LNCAP (cell line): ENCODE results near the gene ISYNA1.

Source experiments
- TF ChIP-seq, protein P1 (sequence below): fragments of 450-650 bp; IDR thresholded peaks from 2 replicates; pipeline ENCODE4 v1.5.1; 2017; ENCODE audit warnings: mild to moderate bottlenecking

ISYNA1 gene

GRCh38 chr19:18465964-18466339 lies 28.0 kb upstream of the ISYNA1 start:
- TF ChIP-seq, protein P1, sequence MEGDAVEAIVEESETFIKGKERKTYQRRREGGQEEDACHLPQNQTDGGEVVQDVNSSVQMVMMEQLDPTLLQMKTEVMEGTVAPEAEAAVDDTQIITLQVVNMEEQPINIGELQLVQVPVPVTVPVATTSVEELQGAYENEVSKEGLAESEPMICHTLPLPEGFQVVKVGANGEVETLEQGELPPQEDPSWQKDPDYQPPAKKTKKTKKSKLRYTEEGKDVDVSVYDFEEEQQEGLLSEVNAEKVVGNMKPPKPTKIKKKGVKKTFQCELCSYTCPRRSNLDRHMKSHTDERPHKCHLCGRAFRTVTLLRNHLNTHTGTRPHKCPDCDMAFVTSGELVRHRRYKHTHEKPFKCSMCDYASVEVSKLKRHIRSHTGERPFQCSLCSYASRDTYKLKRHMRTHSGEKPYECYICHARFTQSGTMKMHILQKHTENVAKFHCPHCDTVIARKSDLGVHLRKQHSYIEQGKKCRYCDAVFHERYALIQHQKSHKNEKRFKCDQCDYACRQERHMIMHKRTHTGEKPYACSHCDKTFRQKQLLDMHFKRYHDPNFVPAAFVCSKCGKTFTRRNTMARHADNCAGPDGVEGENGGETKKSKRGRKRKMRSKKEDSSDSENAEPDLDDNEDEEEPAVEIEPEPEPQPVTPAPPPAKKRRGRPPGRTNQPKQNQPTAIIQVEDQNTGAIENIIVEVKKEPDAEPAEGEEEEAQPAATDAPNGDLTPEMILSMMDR, result no peak

- TF ChIP-seq, protein P1, result no peak
Observed at GRCh38 chr19:18465214-18465963, 27.5 kb upstream of the ISYNA1 start.

DNA sequence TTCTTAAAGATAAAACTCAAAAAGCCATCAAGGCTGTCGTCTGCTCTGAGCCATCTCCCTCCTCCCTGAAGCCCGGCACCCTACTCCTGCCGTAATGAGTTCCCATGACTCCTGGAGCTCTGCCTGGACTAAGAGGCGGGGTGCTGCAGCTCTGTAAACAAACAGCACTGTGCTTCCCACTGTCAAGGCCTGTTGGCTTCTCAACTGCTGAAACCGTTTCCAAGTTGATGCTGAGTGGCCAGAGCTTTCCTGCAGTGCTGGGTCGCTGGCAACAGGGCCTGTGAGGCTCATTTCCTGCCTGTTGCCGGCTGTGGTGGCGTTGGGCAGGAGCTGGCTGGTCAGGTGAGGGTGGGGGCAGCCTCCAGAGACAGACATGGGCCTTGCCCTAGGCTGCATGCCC lies 26.7 kb upstream of the ISYNA1 start:
- TF ChIP-seq, protein P1, result no peak

- TF ChIP-seq, protein P1, result no peak
Observed at GRCh38 chr19:18461471-18461870, 23.5 kb upstream of the ISYNA1 start.

- TF ChIP-seq, protein P1, result no peak
Observed at GRCh38 chr19:18460900-18461299, 23.0 kb upstream of the ISYNA1 start.

DNA sequence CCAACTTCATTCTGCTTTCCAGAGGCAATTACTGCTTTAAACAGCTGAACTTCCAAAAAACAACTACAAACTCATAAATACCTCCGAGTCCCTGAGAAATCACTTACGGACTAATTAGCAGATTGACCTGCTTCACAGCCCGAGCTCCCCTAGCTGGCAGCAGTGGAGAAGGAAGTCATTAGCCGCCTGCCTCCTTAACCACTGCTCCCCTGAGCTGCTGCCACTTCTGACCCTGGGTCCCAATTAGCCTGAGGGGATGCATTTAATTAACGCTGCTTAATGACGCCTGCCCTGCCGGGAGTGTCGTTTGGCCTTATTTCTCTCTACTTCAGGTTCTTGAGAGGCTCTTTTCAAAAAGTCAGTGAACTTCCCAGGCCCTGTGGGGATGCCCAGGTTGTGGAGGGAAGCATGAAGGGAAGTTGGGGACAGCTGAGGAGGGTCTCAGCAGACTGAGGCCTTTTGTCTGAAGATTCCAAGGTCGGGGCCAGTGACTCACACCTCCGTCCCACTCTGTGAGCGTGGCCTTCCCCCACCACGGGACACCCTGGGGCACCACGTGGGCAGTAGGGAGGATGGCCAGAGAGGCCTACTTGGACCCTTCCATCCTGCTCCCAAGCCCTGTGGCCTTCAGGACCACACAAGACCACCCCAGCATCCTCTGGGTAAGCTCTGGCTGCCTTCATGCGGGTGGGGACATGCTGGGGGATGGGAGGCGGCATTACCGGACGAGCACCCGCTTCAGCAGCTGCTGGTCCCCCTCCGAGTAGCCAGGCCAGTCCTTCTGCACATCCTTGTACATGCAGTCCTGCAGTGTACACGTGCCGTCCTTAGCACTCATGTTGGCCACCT lies 19.8 kb upstream of the ISYNA1 start:
- TF ChIP-seq, protein P1, result no peak

DNA sequence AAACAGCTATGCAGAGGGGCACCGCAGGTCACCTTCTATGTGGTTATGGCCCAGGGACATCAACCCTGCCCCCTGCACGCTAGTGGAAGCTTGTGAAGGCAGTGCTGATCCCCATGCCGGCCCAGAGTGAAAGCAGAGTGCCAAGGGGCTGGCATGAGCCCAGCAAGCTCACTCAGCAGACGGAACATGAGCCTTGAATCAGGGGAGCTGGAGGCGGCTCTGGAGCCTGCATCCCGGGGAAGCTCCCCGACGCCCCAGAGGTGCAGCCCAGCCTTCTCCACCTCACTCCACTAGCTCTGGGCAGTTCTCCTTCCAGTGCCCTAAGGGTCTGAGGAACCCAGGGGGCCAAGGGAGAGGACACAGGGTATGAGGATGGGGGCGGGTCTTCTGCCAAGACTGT lies 19.0 kb upstream of the ISYNA1 start:
- TF ChIP-seq, protein P1, result no peak
